Gastrocnemius medialis (tissue), 4 donors: ENCODE measurements around the gene MEX3C.

Source experiments
- POLR2A ChIP-seq, 2 donors: fragments of 450-650 bp; IDR thresholded peaks; one replicate each; pipeline ENCODE4 v1.6.1; 2017; ENCODE audit warnings: antibody characterized with exemption in 2 of 2, mild to moderate bottlenecking in 2 of 2, moderate library complexity in 2 of 2
- TF ChIP-seq, protein P1 (sequence below), 5 experiments: fragments of 450-650 bp in 3 of 5; fragments of 200-600 bp in 2 of 5; sonication (generic) in 2 of 5; IDR thresholded peaks in 4 of 5; conservative IDR thresholded peaks in 1 of 5; 1 replicate in 4 of 5; 2 replicates in 1 of 5; pipeline ENCODE4 v1.5.1; 2016 to 2019; ENCODE audit warnings: antibody characterized with exemption in 5 of 5, mild to moderate bottlenecking in 3 of 5, moderate library complexity in 3 of 5

DNA sequence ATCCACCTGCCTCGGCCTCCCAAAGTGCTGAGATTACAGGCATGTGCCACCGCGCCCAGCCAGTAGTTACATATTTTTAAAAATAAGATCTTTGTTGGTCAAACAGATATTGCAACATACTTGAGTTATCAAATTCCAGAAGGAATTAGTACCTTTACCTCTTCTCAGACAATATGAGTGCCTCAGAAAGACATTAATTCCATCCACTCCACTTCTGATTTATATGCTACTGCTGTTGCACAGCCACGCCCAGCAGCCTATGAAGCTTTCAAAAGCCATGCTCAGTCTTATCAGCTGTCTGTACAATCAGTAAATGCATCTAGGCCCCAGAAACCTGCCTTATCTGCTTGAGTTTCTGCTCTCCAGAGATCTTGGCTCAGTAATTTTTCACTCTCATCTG lies 47.8 kb downstream of the MEX3C start:
- TF ChIP-seq, protein P1, sequence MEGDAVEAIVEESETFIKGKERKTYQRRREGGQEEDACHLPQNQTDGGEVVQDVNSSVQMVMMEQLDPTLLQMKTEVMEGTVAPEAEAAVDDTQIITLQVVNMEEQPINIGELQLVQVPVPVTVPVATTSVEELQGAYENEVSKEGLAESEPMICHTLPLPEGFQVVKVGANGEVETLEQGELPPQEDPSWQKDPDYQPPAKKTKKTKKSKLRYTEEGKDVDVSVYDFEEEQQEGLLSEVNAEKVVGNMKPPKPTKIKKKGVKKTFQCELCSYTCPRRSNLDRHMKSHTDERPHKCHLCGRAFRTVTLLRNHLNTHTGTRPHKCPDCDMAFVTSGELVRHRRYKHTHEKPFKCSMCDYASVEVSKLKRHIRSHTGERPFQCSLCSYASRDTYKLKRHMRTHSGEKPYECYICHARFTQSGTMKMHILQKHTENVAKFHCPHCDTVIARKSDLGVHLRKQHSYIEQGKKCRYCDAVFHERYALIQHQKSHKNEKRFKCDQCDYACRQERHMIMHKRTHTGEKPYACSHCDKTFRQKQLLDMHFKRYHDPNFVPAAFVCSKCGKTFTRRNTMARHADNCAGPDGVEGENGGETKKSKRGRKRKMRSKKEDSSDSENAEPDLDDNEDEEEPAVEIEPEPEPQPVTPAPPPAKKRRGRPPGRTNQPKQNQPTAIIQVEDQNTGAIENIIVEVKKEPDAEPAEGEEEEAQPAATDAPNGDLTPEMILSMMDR (IDR thresholded peaks at IDR 0.05 in 4 of 5, conservative IDR thresholded peaks at IDR 0.05 in 1 of 5) = no peak
- TF ChIP-seq POLR2A (IDR thresholded peaks at IDR 0.05) = no peak
